Breast epithelium (tissue), 4 donors: ENCODE results near the gene FCHO2. TPM values are rescaled to one million over a fixed set of nuclear protein-coding genes. Genes with fewer than 3 reads are reported as not detected.
A peak's percentile ranks its signal among the peaks of the same experiment; 100 is the strongest.

Source experiments
- DNase-seq, 2 donors: peaks; one replicate each; pipeline ENCODE4 v3.0.0-alpha.2; 2019; ENCODE audit warnings: low spot score in 2 of 2
- H3K27ac ChIP-seq, 2 donors: fragments of 200-600 bp; sonication (generic) in 1 of 2; one replicate each; pipeline ENCODE4 v1.5.1; 2016 to 2019; ENCODE audit warnings: mild to moderate bottlenecking in 1 of 2
- H3K27me3 ChIP-seq, 2 donors: fragments of 200-600 bp; sonication (generic) in 1 of 2; one replicate each; pipeline versions ENCODE4 v1.5.1 to v1.6.0; 2017 to 2019; ENCODE audit warnings: control low read depth in 1 of 2, mild to moderate bottlenecking in 1 of 2
- H3K36me3 ChIP-seq: fragments of 200-600 bp; one replicate; pipeline ENCODE4 v1.5.1; 2019
- H3K4me1 ChIP-seq, 2 donors: fragments of 200-600 bp; sonication (generic); one replicate each; pipeline ENCODE4 v1.5.1; 2016 to 2019; ENCODE audit warnings: control low read depth in 1 of 2
- H3K4me3 ChIP-seq, 3 donors: fragments of 200-600 bp; sonication (generic); 1 replicate in 2 of 3; 2 replicates in 1 of 3; pipeline ENCODE4 v1.5.1; 2016 to 2019; ENCODE audit warnings: mild to moderate bottlenecking in 3 of 3, moderate library complexity in 2 of 3
- H3K9me3 ChIP-seq, 2 donors: fragments of 200-600 bp; sonication (generic) in 1 of 2; one replicate each; pipeline ENCODE4 v1.5.1; 2016 to 2019; ENCODE audit warnings: control low read depth in 1 of 2
- POLR2A ChIP-seq: fragments of 450-650 bp; IDR thresholded peaks from one replicate; pipeline ENCODE4 v1.6.1; 2016; ENCODE audit warnings: antibody characterized with exemption, mild to moderate bottlenecking, moderate library complexity
- POLR2AphosphoS5 ChIP-seq, 3 donors: sonication (generic); formaldehyde crosslinking; IDR thresholded peaks; one replicate each; pipeline ENCODE4 v1.6.1; 2017; ENCODE audit warnings: antibody characterized with exemption in 3 of 3
- intact Hi-C: fragments of 100-400 bp; cut with DNase I; formaldehyde crosslinking; loops from one replicate; pipeline ENCODE4 v1.15.1; 2023; ENCODE audit warnings: low total_unique reads
- total RNA-seq, 3 donors: library from RNA; depleted of rRNA; stranded (reverse); fragments of >200 nt; gene quantifications; one replicate each; pipeline ENCODE4 v1.1.0, GENCODE V29; 2016
- TF ChIP-seq, protein P1 (sequence below), 3 donors: fragments of 450-650 bp; IDR thresholded peaks; one replicate each; pipeline ENCODE4 v1.5.1; 2016 to 2017; ENCODE audit warnings: antibody characterized with exemption in 3 of 3, mild to moderate bottlenecking in 3 of 3, moderate library complexity in 3 of 3

Gene FCHO2
- total RNA-seq, 3 donors from 2014 or later: 30.5 to 58.8 (median 46.7) TPM

DNA sequence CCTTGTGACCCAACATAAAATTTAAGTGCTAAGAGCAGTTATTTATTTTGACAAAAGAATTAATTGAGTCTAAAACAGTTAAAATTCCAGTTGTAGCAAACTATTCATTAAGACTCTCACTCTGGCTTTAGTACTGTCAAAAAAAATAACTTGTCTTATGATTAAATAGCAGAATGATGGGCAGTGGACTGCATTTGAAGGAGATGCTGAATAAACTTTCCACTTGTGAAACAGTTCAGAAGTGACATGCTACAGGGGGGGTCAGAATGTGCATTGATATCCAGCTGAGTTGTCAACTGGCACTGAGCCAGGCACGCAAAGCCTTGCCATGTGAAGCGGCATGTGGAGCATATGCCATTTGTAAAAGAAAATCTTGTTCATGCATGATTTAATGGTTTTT is 76.0 kb downstream of the FCHO2 start:
- Histone ChIP-seq H3K36me3 (no peaks in the 10 kb centered on the region), H3K27ac (peak overlapping the region in 1 of 2 donors; percentile 48), H3K9me3 (no peaks in the 10 kb centered on the region), H3K27me3 (no peaks in the 10 kb centered on the region), H3K4me1 (no peaks in the 10 kb centered on the region), H3K4me3 (no peak overlapping the region)
- no peak for DNase-seq
- TF ChIP-seq, protein P1, sequence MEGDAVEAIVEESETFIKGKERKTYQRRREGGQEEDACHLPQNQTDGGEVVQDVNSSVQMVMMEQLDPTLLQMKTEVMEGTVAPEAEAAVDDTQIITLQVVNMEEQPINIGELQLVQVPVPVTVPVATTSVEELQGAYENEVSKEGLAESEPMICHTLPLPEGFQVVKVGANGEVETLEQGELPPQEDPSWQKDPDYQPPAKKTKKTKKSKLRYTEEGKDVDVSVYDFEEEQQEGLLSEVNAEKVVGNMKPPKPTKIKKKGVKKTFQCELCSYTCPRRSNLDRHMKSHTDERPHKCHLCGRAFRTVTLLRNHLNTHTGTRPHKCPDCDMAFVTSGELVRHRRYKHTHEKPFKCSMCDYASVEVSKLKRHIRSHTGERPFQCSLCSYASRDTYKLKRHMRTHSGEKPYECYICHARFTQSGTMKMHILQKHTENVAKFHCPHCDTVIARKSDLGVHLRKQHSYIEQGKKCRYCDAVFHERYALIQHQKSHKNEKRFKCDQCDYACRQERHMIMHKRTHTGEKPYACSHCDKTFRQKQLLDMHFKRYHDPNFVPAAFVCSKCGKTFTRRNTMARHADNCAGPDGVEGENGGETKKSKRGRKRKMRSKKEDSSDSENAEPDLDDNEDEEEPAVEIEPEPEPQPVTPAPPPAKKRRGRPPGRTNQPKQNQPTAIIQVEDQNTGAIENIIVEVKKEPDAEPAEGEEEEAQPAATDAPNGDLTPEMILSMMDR (IDR thresholded peaks at IDR 0.05): no peak
- no peak for TF ChIP-seq POLR2A
- no peak for TF ChIP-seq POLR2AphosphoS5 (IDR thresholded peaks at IDR 0.05)
- intact Hi-C loops: no loop called here

DNA sequence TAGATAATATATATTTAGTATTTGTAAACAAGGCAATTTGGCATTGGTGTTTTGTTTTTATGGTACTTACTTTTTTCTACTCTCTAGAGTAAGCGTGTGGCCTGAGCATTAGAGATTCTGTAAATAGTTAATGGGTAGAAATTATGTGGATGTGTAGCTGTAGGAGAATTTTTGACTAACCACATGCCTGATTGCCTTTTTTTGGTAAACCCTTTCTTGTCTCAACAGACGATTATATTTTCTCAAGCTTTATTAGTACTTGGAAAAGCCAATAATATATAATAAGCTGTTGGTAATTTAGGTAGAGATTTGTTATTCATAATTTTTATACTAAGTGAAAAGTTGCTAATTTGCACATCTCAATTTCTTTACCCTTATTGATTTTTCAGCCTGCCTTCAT is 76.8 kb downstream of the FCHO2 start:
- H3K4me3 ChIP-seq: no peak overlapping the region
- TF ChIP-seq POLR2A: no peak
- H3K4me1 ChIP-seq: no peaks in the 10 kb centered on the region
- H3K9me3 ChIP-seq: no peaks in the 10 kb centered on the region
- no peaks in the 10 kb centered on the region for H3K27me3 ChIP-seq
- no peak for DNase-seq
- intact Hi-C loops: no loop called here
- no peaks in the 10 kb centered on the region for H3K36me3 ChIP-seq
- no peak overlapping the region for H3K27ac ChIP-seq

DNA sequence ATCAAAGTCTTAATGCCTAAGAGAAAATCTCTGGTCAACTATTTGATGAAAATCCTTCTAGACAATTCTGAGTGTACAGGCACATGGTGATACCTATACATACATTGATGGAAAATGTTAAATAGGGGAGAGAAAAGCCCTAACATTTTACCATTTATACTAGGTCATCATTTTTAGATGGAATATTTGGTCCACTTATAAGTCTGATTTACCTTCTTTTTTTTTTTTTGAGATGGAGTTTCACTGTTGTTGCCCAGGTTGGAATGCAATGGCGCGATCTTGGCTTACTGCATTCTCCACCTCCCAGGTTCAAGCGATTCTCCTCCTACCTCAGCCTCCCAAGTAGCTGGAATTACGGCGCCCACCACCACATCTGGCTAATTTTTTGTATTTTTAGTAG is 81.7 kb downstream of the FCHO2 start:
- DNase-seq: no peak
- H3K36me3 ChIP-seq: no peaks in the 10 kb centered on the region
- H3K9me3 ChIP-seq: no peaks in the 10 kb centered on the region
- no peak overlapping the region for H3K27ac ChIP-seq
- no peaks in the 10 kb centered on the region for H3K27me3 ChIP-seq
- H3K4me1 ChIP-seq: no peaks in the 10 kb centered on the region
- no peak for TF ChIP-seq POLR2A
- TF ChIP-seq, protein P1 (IDR thresholded peaks at IDR 0.05): no peak
- no peak for TF ChIP-seq POLR2AphosphoS5 (IDR thresholded peaks at IDR 0.05)
- intact Hi-C loops: loop anchor here (5.0 kb wide), 1 partner anchor 430 kb away; no protein-coding TSS in a partner anchor
- H3K4me3 ChIP-seq: no peak overlapping the region

DNA sequence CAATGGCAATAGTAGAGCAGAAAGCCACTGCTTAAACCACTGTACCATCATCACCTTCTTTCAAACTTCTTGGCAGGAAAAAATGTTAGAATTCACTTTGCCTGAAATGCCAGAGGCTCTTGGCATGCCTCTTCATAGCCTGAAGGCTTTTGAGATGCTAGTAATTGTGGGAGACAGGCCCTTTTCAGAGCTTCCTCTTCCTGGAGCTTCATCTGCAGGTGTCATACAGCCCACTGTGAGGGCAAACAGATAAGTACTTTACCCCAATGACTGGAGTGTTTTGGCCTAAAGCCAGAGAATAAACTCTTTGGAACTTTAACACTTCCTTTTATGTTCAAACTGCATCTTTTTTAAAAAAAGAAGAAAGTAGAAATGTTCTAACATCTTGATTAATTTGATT is 83.2 kb downstream of the FCHO2 start:
- Histone ChIP-seq H3K27me3 (no peaks in the 10 kb centered on the region), H3K4me1 (no peaks in the 10 kb centered on the region), H3K36me3 (no peaks in the 10 kb centered on the region), H3K27ac (no peak overlapping the region), H3K9me3 (no peaks in the 10 kb centered on the region), H3K4me3 (no peak overlapping the region)
- DNase-seq: no peak
- no peak for TF ChIP-seq POLR2A
- TF ChIP-seq, protein P1 (IDR thresholded peaks at IDR 0.05): no peak
- TF ChIP-seq POLR2AphosphoS5 (IDR thresholded peaks at IDR 0.05): no peak
- intact Hi-C loops: loop anchor here (5.0 kb wide), 1 partner anchor 428 kb away; no protein-coding TSS in a partner anchor

DNA sequence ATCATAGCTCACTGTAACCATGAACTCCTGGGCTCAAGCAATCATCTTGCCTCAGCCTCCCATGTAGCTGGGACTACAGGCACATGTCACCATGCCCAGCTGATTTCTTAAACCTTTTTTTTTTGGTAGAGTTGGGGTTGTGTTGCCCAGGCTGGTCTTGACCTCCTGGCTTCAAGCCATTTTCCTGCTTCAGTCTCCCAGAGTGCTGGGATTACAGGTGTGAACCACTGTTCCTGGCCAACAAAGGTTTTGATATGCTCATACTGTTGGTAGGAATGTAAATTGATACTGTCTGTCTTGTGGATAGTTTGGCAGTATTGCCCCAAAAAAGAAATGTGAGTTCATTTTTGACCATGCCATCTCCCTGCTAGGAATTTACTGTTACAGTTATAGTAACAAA is 87.2 kb downstream of the FCHO2 start:
- H3K9me3 ChIP-seq: peaks cover 0 to 8% of the 10 kb centered on the region in 2 donors
- intact Hi-C loops: no loop called here
- DNase-seq: no peak

More for the DNA sequence above, 87.2 kb downstream of the FCHO2 start:
- Histone ChIP-seq H3K4me1 (no peaks in the 10 kb centered on the region), H3K4me3 (no peak overlapping the region), H3K27ac (no peak overlapping the region), H3K36me3 (no peaks in the 10 kb centered on the region), H3K27me3 (no peaks in the 10 kb centered on the region)
- TF ChIP-seq POLR2A (no peak), POLR2AphosphoS5 (IDR thresholded peaks at IDR 0.05) (no peak)
- TF ChIP-seq, protein P1 (IDR thresholded peaks at IDR 0.05): no peak
